ENCODE measurements around the gene TMEM273.
A peak's percentile ranks its signal among the peaks of the same experiment; 100 is the strongest.

Gene TMEM273, protein sequence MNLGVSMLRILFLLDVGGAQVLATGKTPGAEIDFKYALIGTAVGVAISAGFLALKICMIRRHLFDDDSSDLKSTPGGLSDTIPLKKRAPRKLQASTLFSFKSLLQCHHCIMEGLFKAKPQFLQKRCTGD

DNA sequence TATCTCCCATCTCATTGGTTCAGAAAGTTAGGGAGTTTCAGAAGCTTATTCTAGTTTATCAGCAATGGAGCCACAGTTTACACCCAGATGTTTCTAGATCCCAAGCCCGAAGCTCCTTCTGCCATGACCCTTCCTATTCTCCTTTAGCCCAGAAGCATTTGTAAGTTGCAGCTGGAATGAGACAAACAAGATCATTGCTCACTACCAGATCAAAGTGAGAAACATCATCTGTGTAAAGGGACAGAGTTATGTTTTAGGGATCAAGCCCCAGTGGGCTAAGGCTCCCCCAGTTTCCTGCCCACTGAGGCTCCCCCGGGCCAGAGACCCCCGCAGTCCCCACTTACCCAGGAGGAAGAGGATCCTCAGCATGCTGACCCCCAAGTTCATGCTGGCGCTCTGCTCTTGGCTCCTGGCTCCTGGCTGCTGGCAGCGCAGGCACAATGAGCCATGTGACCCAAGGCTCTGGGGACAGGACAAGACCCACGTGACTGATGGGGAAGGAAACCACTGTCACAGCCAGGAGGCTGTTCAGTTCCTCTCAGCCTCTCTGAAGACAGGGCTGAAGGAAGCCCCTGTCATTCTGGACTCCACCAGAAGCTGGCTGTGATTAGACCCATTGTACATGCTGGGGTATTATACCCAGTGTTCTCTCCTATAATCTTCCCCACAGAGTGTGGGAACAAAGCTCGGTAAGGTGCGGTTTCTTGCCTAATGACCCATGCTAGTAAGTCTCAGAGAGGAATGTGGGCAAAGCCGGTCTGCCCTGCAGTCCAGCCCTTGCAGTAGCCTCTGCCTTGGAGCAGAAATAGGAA, at the start of gene TMEM273:
Gene TMEM273 (minus strand): TSS at position 442 of the 812 bp plus-strand sequence. CDS start 55 bp downstream, at position 387.
- TF ChIP-seq FOXM1 (IDR thresholded peaks at IDR 0.05; ENCODE audit: borderline replicate concordance, low read depth), result no peak
- no peak for TF ChIP-seq TAF1 (IDR thresholded peaks at IDR 0.05; ENCODE audit: low read depth)
- peak; percentile 68 for TF ChIP-seq TCF12 (IDR thresholded peaks at IDR 0.05; ENCODE audit: low read depth)
- TF ChIP-seq, protein P1, sequence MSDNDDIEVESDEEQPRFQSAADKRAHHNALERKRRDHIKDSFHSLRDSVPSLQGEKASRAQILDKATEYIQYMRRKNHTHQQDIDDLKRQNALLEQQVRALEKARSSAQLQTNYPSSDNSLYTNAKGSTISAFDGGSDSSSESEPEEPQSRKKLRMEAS (IDR thresholded peaks at IDR 0.05), result peak; percentile 28; the same call in 1 of the 2 replicates
- TF ChIP-seq CEBPB (IDR thresholded peaks at IDR 0.05), result no peak
- no peak for TF ChIP-seq CREB1 (IDR thresholded peaks at IDR 0.05; ENCODE audit: low read depth)
- TF ChIP-seq, protein P2, sequence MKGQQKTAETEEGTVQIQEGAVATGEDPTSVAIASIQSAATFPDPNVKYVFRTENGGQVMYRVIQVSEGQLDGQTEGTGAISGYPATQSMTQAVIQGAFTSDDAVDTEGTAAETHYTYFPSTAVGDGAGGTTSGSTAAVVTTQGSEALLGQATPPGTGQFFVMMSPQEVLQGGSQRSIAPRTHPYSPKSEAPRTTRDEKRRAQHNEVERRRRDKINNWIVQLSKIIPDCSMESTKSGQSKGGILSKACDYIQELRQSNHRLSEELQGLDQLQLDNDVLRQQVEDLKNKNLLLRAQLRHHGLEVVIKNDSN (IDR thresholded peaks at IDR 0.05), result peak; percentile 92
- TF ChIP-seq EGR1 (IDR thresholded peaks at IDR 0.05), result no peak
- peak; percentile 37; the same call in 1 of the 2 replicates for TF ChIP-seq EP300 (IDR thresholded peaks at IDR 0.05; ENCODE audit: borderline replicate concordance)
- peak; percentile 1; the same call in 1 of the 2 replicates for TF ChIP-seq RAD21 (IDR thresholded peaks at IDR 0.05; ENCODE audit: low read depth)
- peak; percentile 78 for TF ChIP-seq TEAD4 (IDR thresholded peaks at IDR 0.05)
- TF ChIP-seq, protein P3, sequence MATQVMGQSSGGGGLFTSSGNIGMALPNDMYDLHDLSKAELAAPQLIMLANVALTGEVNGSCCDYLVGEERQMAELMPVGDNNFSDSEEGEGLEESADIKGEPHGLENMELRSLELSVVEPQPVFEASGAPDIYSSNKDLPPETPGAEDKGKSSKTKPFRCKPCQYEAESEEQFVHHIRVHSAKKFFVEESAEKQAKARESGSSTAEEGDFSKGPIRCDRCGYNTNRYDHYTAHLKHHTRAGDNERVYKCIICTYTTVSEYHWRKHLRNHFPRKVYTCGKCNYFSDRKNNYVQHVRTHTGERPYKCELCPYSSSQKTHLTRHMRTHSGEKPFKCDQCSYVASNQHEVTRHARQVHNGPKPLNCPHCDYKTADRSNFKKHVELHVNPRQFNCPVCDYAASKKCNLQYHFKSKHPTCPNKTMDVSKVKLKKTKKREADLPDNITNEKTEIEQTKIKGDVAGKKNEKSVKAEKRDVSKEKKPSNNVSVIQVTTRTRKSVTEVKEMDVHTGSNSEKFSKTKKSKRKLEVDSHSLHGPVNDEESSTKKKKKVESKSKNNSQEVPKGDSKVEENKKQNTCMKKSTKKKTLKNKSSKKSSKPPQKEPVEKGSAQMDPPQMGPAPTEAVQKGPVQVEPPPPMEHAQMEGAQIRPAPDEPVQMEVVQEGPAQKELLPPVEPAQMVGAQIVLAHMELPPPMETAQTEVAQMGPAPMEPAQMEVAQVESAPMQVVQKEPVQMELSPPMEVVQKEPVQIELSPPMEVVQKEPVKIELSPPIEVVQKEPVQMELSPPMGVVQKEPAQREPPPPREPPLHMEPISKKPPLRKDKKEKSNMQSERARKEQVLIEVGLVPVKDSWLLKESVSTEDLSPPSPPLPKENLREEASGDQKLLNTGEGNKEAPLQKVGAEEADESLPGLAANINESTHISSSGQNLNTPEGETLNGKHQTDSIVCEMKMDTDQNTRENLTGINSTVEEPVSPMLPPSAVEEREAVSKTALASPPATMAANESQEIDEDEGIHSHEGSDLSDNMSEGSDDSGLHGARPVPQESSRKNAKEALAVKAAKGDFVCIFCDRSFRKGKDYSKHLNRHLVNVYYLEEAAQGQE (IDR thresholded peaks at IDR 0.05; ENCODE audit: low read depth), result no peak
- no peak for TF ChIP-seq YY1 (IDR thresholded peaks at IDR 0.05; ENCODE audit: low read depth)
- peak; percentile 30; the same call in 1 of the 2 replicates for TF ChIP-seq NFIC (IDR thresholded peaks at IDR 0.05)
- no peak for TF ChIP-seq ZBTB7A (IDR thresholded peaks at IDR 0.05; ENCODE audit: low read depth)

DNA sequence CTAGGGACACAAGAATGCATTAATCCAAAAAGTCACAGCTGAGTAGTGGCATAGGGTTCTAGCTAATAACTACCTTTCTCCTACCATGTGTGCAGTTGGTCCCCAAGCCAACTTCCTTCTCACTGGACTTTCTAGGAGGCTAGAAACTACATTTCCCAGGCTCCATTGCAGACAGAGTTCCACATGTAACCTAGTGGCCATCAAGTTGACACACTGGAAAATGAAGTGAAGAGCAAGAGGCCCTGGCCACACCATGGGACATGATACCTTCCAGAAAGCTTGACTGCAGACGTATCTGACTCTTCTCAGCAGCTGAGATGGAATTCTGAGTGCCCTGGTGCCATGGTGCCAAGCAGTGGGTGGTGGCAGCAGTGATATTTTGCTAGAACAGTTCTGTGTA, 49.8 kb upstream of the TMEM273 start:
- TF ChIP-seq TAF1 (IDR thresholded peaks at IDR 0.05; ENCODE audit: low read depth), result no peak
- no peak for TF ChIP-seq TEAD4 (IDR thresholded peaks at IDR 0.05)
- no peak for TF ChIP-seq FOXM1 (IDR thresholded peaks at IDR 0.05; ENCODE audit: borderline replicate concordance, low read depth)
- no peak for TF ChIP-seq EGR1 (IDR thresholded peaks at IDR 0.05)
- no peak for TF ChIP-seq YY1 (IDR thresholded peaks at IDR 0.05; ENCODE audit: low read depth)
- TF ChIP-seq, protein P2 (IDR thresholded peaks at IDR 0.05), result no peak
- TF ChIP-seq EP300 (IDR thresholded peaks at IDR 0.05; ENCODE audit: borderline replicate concordance), result no peak
- TF ChIP-seq, protein P1 (IDR thresholded peaks at IDR 0.05), result no peak
- TF ChIP-seq, protein P3 (IDR thresholded peaks at IDR 0.05; ENCODE audit: low read depth), result no peak
- TF ChIP-seq CEBPB (IDR thresholded peaks at IDR 0.05), result no peak
- TF ChIP-seq TCF12 (IDR thresholded peaks at IDR 0.05; ENCODE audit: low read depth), result no peak
- no peak for TF ChIP-seq NFIC (IDR thresholded peaks at IDR 0.05)
- no peak for TF ChIP-seq CREB1 (IDR thresholded peaks at IDR 0.05; ENCODE audit: low read depth)

DNA sequence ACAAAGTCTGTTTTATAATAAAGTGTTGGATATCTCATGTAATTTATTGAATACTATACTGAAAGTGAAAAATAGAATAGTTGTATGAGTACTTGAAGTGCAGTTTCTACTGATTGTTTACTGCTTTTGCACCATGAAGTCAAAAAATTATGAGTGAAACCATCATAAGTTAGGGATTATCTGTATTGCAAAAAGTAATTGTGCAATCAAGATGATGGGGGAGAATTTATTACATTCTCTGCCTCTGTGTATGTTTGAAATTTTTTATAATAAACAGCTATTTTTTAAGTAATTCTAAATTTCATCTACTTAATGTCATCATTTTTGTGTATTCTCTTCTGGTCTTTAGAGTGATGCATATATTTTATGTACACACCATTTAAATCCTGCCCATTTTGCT, 47.2 kb upstream of the TMEM273 start:
- TF ChIP-seq TCF12 (IDR thresholded peaks at IDR 0.05; ENCODE audit: low read depth) (no peak), FOXM1 (IDR thresholded peaks at IDR 0.05; ENCODE audit: borderline replicate concordance, low read depth) (no peak), YY1 (IDR thresholded peaks at IDR 0.05; ENCODE audit: low read depth) (no peak), CEBPB (IDR thresholded peaks at IDR 0.05) (no peak), TAF1 (IDR thresholded peaks at IDR 0.05; ENCODE audit: low read depth) (no peak), NFIC (IDR thresholded peaks at IDR 0.05) (no peak), ZBTB7A (IDR thresholded peaks at IDR 0.05; ENCODE audit: low read depth) (no peak), TEAD4 (IDR thresholded peaks at IDR 0.05) (no peak), CREB1 (IDR thresholded peaks at IDR 0.05; ENCODE audit: low read depth) (no peak), RAD21 (IDR thresholded peaks at IDR 0.05; ENCODE audit: low read depth) (no peak), EP300 (IDR thresholded peaks at IDR 0.05; ENCODE audit: borderline replicate concordance) (no peak), EGR1 (IDR thresholded peaks at IDR 0.05) (no peak)
- TF ChIP-seq, protein P3 (IDR thresholded peaks at IDR 0.05; ENCODE audit: low read depth), result no peak
- TF ChIP-seq, protein P1 (IDR thresholded peaks at IDR 0.05), result no peak
- TF ChIP-seq, protein P2 (IDR thresholded peaks at IDR 0.05), result no peak
